CD4-positive, alpha-beta memory T cell (primary cell): Measurements from ENCODE around the gene PRDM16. TPM values are rescaled to one million over a fixed set of nuclear protein-coding genes. Genes with fewer than 3 reads are reported as not detected.

ENCODE experiments used
- CTCF ChIA-PET: fragments of 350-600 bp; sonication (Branson Sonifier 250); formaldehyde crosslinking; loops from one replicate; lab custom pipeline; 2021; ENCODE audit warnings: inconsistent platforms; ENCODE audit not compliant: partially characterized antibody; lab: Charles Lee
- POLR2A ChIA-PET: fragments of 350-600 bp; sonication (Branson Sonifier 250); formaldehyde crosslinking; loops from one replicate; lab custom pipeline; 2021; ENCODE audit not compliant: partially characterized antibody; lab: Charles Lee
- DNase-seq, 5 donors: peaks; one replicate each; pipeline versions ENCODE4 v3.0.0 to v3.0.0-alpha.2; 2020 to 2022; ENCODE audit warnings: mixed read lengths in 1 of 5
- H3K27ac ChIP-seq: one replicate; pipeline ENCODE4 v1.7.0; 2013; ENCODE audit warnings: low read depth, low read length
- H3K27me3 ChIP-seq: 2 replicates; pipeline ENCODE4 v1.7.0; 2013; ENCODE audit warnings: mild to moderate bottlenecking, low read length, moderate library complexity; ENCODE audit not compliant: insufficient read depth
- H3K36me3 ChIP-seq: 2 replicates; pipeline ENCODE4 v1.7.0; 2013; ENCODE audit warnings: mild to moderate bottlenecking, low read length, moderate library complexity; ENCODE audit not compliant: insufficient read depth
- H3K4me1 ChIP-seq: 2 replicates; pipeline ENCODE4 v1.7.0; 2013; ENCODE audit warnings: mild to moderate bottlenecking, low read length, moderate library complexity; ENCODE audit not compliant: insufficient read depth
- H3K4me3 ChIP-seq, 2 donors: one replicate each; pipeline ENCODE4 v1.7.0; 2013; ENCODE audit warnings: low read length in 2 of 2, mild to moderate bottlenecking in 1 of 2
- H3K9me3 ChIP-seq, 2 donors: one replicate each; pipeline ENCODE4 v1.7.0; 2013; ENCODE audit warnings: low read length in 2 of 2, control low read depth in 1 of 2; ENCODE audit not compliant: control insufficient read depth in 1 of 2
- H3K27ac Mint-ChIP-seq, 7 donors: one replicate each; pipeline ENCODE4 v1.8.0; 2020 to 2021; ENCODE audit warnings: mixed read lengths in 7 of 7, mild to moderate bottlenecking in 6 of 7, inconsistent platforms in 3 of 7, moderate library complexity in 3 of 7
- H3K27me3 Mint-ChIP-seq, 2 donors: one replicate each; pipeline ENCODE4 v1.8.0; 2020 to 2021; ENCODE audit warnings: mixed read lengths in 2 of 2
- H3K36me3 Mint-ChIP-seq, 2 donors: one replicate each; pipeline ENCODE4 v1.8.0; 2020 to 2021; ENCODE audit warnings: mixed read lengths in 2 of 2, inconsistent platforms in 1 of 2, mild to moderate bottlenecking in 1 of 2
- H3K4me1 Mint-ChIP-seq, 4 donors: one replicate each; pipeline ENCODE4 v1.8.0; 2020 to 2021; ENCODE audit warnings: mixed read lengths in 4 of 4, mild to moderate bottlenecking in 1 of 4
- H3K4me3 Mint-ChIP-seq, 8 donors: one replicate each; pipeline ENCODE4 v1.8.0; 2020 to 2021; ENCODE audit warnings: mixed read lengths in 8 of 8, mild to moderate bottlenecking in 7 of 8, moderate library complexity in 6 of 8, inconsistent platforms in 3 of 8
- H3K9me3 Mint-ChIP-seq, 8 donors: one replicate each; pipeline ENCODE4 v1.8.0; 2020 to 2021; ENCODE audit warnings: mixed read lengths in 8 of 8, mild to moderate bottlenecking in 5 of 8, inconsistent platforms in 3 of 8, moderate library complexity in 1 of 8
- intact Hi-C: fragments of 100-400 bp; cut with micrococcal nuclease; formaldehyde crosslinking; loops from one replicate; pipeline ENCODE4 v1.15.1; 2023
- polyA plus RNA-seq, 2 donors: library from polyadenylated mRNA; unstranded; fragments of 300-500 nt; fragmentation: Illumina TruSeq; gene quantifications; one replicate each; pipeline ENCODE4 v1.2.3, GENCODE V29; 2021
- total RNA-seq, 2 experiments: library from RNA; stranded (reverse); gene quantifications; one replicate each; pipeline ENCODE4 v1.2.3, GENCODE V29; 2021

PRDM16 gene
- total and polyA plus RNA-seq, 4 experiments from 2014 or later = not detected

DNA sequence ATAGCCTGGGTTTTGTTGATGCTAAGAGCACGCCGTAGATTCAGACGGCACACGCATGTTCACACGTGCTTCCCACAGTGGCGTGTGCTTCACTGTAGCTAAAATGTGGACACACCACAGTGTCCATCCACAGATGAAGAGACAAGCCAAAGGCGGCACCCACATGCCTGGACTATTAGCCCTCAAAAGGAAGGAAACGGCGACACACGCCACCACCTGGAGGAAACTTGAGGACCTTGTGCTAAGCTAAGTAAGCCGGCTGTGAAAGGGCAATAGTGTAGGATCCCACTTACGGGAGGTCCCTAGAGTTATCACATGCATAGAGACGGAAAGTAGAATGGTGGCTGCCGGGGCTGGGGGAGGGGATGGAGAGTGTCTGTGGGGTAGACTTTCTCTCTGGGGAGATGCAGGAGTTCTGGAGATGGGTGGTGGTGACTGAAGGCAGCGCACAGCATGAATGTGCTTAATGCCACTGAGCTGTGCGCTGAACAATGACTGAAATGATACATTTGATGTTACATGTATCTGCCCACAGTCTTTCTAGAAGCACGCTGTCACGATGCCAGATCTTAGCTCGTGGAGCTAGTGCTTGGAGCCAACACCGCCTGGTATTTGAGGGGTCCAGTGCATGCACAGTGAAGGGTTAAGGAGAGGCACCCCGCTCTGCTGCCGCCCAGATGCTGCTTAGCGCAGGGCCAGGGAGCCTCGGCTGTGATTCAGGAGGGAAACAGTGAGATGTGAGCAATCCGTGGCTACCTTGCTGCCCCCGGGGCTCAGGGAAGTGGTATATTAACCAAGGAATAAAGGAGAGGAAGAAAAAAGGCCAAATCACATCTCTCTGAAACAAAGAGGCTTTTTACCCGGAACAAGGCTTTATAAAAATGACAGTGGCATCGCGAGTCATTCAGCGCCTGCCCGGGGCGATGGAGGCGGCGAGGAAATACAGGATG, 103.7 kb downstream of the PRDM16 start:
- CTCF ChIA-PET = no interaction called here
- no peak overlapping the region for H3K4me3 ChIP-seq
- Mint-ChIP-seq H3K36me3 (no peaks in the 10 kb centered on the region), H3K9me3 (no peaks in the 10 kb centered on the region), H3K27ac (no peak overlapping the region), H3K4me1 (peaks cover 0 to 3% (median 0%) of the 10 kb centered on the region in 4 donors), H3K4me3 (no peak overlapping the region), H3K27me3 (peaks cover 21 to 23% of the 10 kb centered on the region in 2 donors)
- no peaks in the 10 kb centered on the region for H3K4me1 ChIP-seq
- H3K36me3 ChIP-seq = no peaks in the 10 kb centered on the region
- no peak overlapping the region for H3K27ac ChIP-seq
- POLR2A ChIA-PET = no interaction called here
- no peak for DNase-seq
- intact Hi-C loops = no loop called here
- H3K27me3 ChIP-seq = no peaks in the 10 kb centered on the region
- no peaks in the 10 kb centered on the region for H3K9me3 ChIP-seq

GRCh38 chr1:3173381-3173980, 104.5 kb downstream of the PRDM16 start:
- Mint-ChIP-seq H3K27me3 (peaks cover 21 to 23% of the 10 kb centered on the region in 2 donors), H3K27ac (no peak overlapping the region), H3K36me3 (no peaks in the 10 kb centered on the region), H3K9me3 (no peaks in the 10 kb centered on the region), H3K4me1 (peaks cover 0 to 3% (median 0%) of the 10 kb centered on the region in 4 donors), H3K4me3 (no peak overlapping the region)
- Histone ChIP-seq H3K27ac (no peak overlapping the region), H3K9me3 (no peaks in the 10 kb centered on the region), H3K4me1 (no peaks in the 10 kb centered on the region), H3K36me3 (no peaks in the 10 kb centered on the region), H3K4me3 (no peak overlapping the region), H3K27me3 (no peaks in the 10 kb centered on the region)
- POLR2A ChIA-PET = no interaction called here
- no peak for DNase-seq
- CTCF ChIA-PET = no interaction called here
- intact Hi-C loops = no loop called here

DNA sequence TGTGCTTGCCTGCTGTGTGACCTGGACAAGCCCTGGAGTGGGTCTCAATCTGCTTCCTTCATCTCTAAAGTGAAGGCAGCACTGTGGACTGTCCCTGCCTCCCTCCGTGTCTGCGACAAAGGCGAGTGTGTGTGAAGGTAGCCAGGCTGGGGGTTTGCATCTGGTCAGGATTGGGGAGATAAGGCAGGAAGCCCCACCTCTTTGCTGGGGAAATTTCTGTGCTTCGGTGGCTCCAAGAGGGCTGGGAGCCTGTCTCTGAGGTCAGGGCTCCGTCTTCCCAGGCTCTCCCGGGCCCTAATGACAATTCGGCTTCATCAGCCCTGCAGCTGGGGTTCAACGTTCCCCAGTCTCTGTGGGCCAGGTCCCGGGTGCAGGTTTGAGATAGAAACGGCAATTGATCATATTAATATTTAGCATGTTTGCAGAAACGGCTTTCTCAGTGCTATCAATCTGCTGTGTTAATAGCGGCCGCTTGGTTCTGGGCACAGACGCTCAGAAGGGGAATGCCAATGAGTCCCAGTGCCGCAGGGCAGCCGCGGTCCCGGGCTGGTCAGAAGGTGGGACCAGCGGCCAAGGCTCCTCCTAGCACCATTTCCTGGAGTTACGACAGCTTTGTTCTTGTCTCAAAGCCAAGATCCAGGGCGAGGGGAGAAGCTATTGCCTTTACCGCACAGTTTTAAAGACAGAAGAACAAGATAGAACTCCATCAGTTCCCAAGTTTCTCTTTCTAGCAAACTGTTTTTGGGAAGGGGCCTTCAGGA, 105.7 kb downstream of the PRDM16 start:
- Histone ChIP-seq H3K27ac (no peak overlapping the region), H3K4me3 (no peak overlapping the region), H3K9me3 (no peaks in the 10 kb centered on the region), H3K27me3 (no peaks in the 10 kb centered on the region), H3K4me1 (no peaks in the 10 kb centered on the region), H3K36me3 (no peaks in the 10 kb centered on the region)
- intact Hi-C loops = no loop called here
- Mint-ChIP-seq H3K4me1 (peaks cover 0 to 3% (median 0%) of the 10 kb centered on the region in 4 donors), H3K4me3 (no peak overlapping the region), H3K27ac (no peak overlapping the region), H3K27me3 (peaks cover 21 to 23% of the 10 kb centered on the region in 2 donors), H3K36me3 (no peaks in the 10 kb centered on the region), H3K9me3 (no peaks in the 10 kb centered on the region)
- CTCF ChIA-PET = no interaction called here
- DNase-seq = no peak
- POLR2A ChIA-PET = no interaction called here

GRCh38 chr1:3175486-3175885, 106.5 kb downstream of the PRDM16 start:
- POLR2A ChIA-PET = no interaction called here
- Histone ChIP-seq H3K4me1 (no peaks in the 10 kb centered on the region), H3K9me3 (no peaks in the 10 kb centered on the region), H3K4me3 (no peak overlapping the region), H3K27ac (no peak overlapping the region), H3K36me3 (no peaks in the 10 kb centered on the region), H3K27me3 (no peaks in the 10 kb centered on the region)
- no peaks in the 10 kb centered on the region for H3K36me3 Mint-ChIP-seq
- H3K4me3 Mint-ChIP-seq = no peak overlapping the region
- H3K4me1 Mint-ChIP-seq = peaks cover 0 to 3% (median 0%) of the 10 kb centered on the region in 4 donors
- peaks cover 21 to 23% of the 10 kb centered on the region in 2 donors for H3K27me3 Mint-ChIP-seq
- no peak overlapping the region for H3K27ac Mint-ChIP-seq
- intact Hi-C loops = no loop called here
- H3K9me3 Mint-ChIP-seq = no peaks in the 10 kb centered on the region
- DNase-seq = no peak
- CTCF ChIA-PET = no interaction called here

- Histone ChIP-seq H3K36me3 (no peaks in the 10 kb centered on the region), H3K27me3 (no peaks in the 10 kb centered on the region), H3K27ac (no peak overlapping the region), H3K9me3 (no peaks in the 10 kb centered on the region), H3K4me1 (no peaks in the 10 kb centered on the region), H3K4me3 (no peak overlapping the region)
- ChIA-PET POLR2A (no interaction called here), CTCF (no interaction called here)
- Mint-ChIP-seq H3K27ac (no peak overlapping the region), H3K9me3 (no peaks in the 10 kb centered on the region), H3K27me3 (peaks cover 19 to 21% of the 10 kb centered on the region in 2 donors), H3K36me3 (no peaks in the 10 kb centered on the region), H3K4me1 (peaks cover 0 to 2% (median 0%) of the 10 kb centered on the region in 4 donors), H3K4me3 (no peak overlapping the region)
- no peak for DNase-seq
- intact Hi-C loops = no loop called here
These were observed 107.0 kb downstream of the PRDM16 start for GRCh38 chr1:3176028-3176427.

DNA sequence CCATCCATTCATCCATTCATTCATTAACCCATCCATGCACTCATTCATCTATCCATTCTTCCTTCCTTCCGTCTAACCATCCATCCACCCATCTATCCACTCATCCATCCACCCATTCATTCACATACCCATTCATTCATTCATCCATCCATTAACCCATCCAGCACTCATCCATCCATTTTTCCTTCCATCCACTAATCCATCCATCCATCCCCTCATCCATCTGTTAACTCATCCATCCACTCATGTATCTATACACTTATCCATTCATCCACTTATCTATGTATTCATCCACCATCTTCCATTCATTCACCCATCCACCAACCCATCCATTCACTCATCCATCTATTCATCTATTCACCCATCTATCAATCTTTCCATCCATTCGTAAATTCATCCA, 107.8 kb downstream of the PRDM16 start:
- no peaks in the 10 kb centered on the region for H3K4me1 Mint-ChIP-seq
- Histone ChIP-seq H3K36me3 (no peaks in the 10 kb centered on the region), H3K4me3 (no peak overlapping the region), H3K27me3 (no peaks in the 10 kb centered on the region), H3K27ac (no peak overlapping the region), H3K9me3 (no peaks in the 10 kb centered on the region), H3K4me1 (no peaks in the 10 kb centered on the region)
- H3K9me3 Mint-ChIP-seq = no peaks in the 10 kb centered on the region
- H3K4me3 Mint-ChIP-seq = no peak overlapping the region
- H3K36me3 Mint-ChIP-seq = no peaks in the 10 kb centered on the region
- intact Hi-C loops = no loop called here
- ChIA-PET POLR2A (no interaction called here), CTCF (no interaction called here)
- no peak for DNase-seq
- peaks cover 16 to 21% of the 10 kb centered on the region in 2 donors for H3K27me3 Mint-ChIP-seq
- H3K27ac Mint-ChIP-seq = no peak overlapping the region

- ChIA-PET POLR2A (no interaction called here), CTCF (no interaction called here)
- no peak overlapping the region for H3K4me3 Mint-ChIP-seq
- Histone ChIP-seq H3K36me3 (no peaks in the 10 kb centered on the region), H3K4me1 (no peaks in the 10 kb centered on the region), H3K4me3 (no peak overlapping the region), H3K27me3 (no peaks in the 10 kb centered on the region), H3K9me3 (no peaks in the 10 kb centered on the region), H3K27ac (no peak overlapping the region)
- no peak for DNase-seq
- H3K9me3 Mint-ChIP-seq = no peaks in the 10 kb centered on the region
- H3K27me3 Mint-ChIP-seq = peaks cover 9% of the 10 kb centered on the region in 2 donors
- H3K27ac Mint-ChIP-seq = no peak overlapping the region
- intact Hi-C loops = no loop called here
- H3K4me1 Mint-ChIP-seq = no peaks in the 10 kb centered on the region
- H3K36me3 Mint-ChIP-seq = no peaks in the 10 kb centered on the region
These were observed 109.3 kb downstream of the PRDM16 start for GRCh38 chr1:3178279-3178678.
